ENCODE data around the gene ISG15.
"Not testable (repeated sequence)": the region's sequence is repeated elsewhere in the genome, so short reads cannot be mapped to it uniquely, and the experiment has no call there.

Gene ISG15

DNA sequence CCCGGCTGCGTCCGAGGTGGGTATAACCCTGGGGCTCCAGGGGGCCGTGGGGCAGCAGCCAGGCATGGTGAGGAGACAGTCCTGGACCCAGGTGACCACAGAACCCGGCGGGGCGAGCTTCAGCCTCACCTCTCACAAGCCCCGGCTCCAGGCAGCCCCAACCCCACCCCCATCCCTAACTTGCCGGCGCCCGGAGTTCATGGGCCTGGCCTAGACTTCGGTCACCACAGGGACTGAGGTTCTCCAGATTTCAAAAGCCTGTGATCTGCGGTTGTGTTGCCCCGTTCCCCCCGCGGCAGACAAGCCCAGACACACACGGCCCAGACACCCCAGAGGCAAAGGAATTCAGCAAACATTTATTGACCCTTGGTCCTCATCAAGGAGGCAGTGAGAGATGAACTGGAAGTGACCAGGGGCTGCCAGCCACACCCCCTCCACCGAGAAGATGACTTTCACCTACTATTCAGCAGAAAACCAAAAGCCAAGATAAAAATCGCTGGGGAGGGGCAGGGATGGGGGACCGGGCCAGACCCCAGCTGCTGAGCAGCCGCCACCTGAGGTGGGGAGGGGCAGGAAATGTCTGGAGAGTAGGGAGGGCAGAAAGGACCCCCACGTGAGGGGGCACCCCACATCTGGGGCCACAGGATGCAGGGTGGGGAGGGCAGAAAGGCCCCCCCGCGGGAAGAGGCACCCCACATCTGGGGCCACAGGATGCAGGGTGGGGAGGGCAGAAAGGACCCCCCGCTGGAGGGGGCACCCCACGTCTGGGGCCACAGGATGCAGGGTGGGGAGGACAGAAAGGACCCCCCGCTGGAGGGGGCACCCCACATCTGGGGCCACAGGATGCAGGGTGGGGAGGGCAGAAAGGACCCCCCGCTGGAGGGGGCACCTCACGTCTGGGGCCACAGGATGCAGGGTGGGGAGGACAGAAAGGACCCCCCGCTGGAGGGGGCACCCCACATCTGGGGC, 17.3 kb upstream of the ISG15 start:
- DNase-seq (ENCODE audit: low read depth): no peak

DNA sequence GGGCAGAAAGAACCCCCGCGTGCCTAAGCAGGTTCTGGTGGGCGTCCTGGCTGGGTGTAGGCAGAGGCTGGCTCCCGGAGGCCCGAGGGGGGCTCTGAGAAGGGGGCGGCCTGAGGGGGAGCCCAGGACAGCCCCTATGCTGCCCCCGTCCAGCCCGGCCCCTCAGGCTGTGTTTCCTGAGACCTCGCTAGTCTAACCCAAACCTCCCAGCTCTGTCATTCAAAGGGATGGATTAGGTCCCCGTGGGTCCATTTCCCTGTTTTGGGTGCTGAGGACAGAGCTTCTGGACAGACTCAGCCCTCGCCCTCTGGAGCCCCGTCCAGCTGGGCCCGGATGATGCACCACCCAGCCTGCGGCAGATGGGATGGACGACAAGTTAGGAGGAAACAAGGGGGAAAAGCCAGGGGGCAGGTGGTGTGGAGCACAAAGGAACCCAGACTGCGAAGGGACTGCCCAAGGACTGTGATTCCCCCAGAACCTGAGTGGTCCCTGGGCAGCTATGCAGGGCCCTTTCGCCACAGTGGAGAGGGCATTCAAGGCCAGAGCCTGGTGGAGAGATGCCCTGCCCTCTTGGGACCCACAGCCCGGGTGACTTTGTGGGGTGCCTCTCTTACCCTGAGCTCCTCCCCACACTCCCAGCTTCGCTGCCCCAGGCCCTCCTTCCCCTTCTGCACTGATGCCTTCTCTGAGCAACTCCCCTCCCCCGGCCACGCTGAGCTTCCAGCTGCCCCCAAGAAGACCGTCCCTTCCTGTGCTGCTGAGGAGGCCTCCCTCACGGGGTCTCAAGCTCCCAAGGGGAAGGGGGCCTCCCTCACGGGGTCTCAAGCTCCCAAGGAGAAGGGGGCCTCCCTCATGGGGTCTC, 16.2 kb upstream of the ISG15 start:
- DNase-seq (ENCODE audit: low read depth): no peak

DNA sequence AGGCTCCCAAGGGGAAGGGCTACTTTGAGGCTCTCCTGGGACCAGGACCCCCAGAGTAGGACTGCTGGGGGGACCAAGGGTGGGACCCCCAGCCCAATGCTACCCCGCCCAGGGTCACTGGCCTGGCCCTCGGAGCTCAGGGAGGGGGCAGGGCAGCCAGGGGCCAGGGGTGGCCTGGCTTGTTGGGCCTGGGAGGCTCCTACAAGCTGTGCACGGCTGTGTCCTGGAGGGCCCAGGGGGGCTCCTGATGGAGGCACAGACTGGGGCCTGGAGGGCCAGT, 15.6 kb upstream of the ISG15 start:
- DNase-seq (ENCODE audit: low read depth): no peak

DNA sequence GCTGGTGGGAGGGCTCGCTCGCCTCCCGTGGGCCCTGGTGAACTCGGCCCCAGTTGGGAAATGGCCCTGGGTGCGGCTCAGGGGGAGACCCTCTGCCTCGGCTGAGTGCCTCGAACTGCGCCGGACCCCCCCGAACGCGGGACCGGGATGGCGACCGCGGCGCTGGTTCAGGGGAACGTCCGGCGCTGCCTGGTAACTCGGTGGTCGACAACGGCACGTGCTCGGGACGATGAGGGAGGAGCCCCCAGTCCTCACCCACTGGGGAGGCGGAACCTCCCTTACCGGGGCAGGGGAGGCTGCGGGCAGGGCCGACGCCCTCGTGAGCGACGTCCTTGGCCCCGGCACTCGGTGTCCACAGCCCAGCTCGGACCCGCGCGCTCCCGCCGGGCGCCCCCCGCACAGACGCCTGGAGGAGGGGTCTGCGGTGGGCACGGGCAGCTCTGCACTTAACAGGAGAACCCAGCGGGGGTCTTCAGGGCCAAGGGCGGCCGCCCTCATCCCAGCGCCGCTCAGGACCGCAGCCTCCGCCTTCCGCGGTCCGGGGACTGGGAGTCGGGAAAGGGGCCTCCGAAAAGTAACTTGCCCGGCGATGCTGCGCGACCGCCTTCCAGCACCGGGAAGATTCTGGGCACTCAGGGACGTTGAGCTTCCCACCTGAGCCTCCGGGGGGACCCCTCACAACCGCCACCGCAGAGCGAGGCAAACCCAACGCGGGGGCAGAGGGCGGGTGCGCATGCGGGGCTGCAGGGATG, 15.1 kb upstream of the ISG15 start:
- DNase-seq (ENCODE audit: low read depth): no peak

DNA sequence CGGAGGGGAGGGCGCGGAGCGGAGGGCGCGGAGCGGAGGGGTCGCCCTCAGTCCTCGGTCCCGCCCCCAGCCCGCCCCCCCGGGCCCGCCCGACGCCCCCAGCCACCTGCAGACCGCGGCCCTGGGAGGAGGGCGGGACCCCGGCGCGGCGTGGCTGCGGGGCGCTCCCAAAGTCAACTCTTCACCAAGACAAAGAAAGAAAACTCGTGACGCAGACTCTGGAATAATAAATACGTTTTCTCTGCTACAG, 14.6 kb upstream of the ISG15 start:
- DNase-seq (ENCODE audit: low read depth): no peak

DNA sequence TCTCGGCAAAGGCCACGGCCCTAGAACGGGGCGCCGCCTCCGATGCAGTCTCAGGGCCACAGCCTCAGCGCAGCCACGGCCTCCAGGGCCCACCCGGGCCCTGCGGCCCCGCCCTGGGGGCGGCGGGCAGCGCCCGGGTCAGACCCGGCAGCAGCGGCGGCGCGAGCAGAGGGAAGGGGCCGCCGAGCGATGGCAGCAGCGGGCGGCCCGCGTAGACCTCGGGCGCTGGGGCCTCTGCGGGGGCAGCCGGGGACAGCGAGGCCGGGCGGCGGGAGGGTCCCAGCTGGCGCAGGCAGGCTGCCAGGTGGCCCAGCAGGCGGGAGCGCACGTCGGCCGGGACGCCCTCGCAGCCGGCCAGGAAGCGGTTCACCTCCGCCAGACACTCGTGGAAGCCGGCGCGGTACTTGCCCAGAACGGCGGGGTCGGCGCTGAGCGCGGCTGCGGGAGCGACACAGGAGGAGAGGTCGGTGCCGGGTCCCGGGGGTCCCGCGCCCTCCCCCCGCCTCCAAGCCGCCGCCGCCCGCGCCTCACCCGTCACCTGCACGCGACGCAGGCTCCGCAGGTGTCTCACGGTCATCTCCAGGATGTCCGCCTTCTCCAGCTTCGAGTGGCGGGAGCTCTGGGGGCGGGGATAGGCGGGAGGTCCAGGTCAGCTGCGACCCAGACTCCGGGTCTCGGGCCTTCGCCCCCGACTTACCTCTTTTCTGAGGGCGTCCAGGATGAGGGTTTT, 14.1 kb upstream of the ISG15 start:
- no peak for DNase-seq (ENCODE audit: low read depth)

DNA sequence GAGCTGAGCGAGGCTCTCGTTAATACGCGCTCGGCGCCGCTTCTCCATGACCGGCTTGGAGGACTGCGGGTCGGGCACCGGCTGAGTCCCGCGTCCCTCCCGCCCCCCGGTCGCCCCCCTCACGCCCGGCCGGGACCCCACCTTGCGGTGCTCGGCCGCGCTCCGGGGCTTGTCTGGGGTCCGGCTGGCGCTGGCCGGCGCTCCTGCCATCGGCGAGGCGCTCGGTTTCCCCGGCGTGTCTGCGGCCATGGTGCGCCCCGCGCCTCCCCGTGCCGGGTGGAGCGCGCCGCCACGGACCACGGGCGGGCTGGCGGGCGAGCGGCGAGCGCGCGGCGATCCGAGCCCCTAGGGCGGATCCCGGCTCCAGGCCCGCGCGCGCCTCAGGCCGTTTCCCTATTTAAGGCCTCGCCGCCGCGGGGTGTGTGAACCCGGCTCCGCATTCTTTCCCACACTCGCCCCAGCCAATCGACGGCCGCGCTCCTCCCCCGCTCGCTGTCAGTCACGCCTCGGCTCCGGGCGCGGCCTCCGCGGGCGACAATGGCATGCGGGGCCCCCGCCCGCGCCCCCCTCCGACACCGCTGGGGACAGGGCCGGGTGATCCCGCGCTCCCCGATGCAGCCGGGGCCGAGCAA, 13.5 kb upstream of the ISG15 start, which contains the start of gene HES4:
Gene HES4, minus strand, starts transcription at position 373 of the 632 bp plus-strand sequence. Its CDS starts 124 bp downstream, at position 249.
- no peak for DNase-seq (ENCODE audit: low read depth)

DNA sequence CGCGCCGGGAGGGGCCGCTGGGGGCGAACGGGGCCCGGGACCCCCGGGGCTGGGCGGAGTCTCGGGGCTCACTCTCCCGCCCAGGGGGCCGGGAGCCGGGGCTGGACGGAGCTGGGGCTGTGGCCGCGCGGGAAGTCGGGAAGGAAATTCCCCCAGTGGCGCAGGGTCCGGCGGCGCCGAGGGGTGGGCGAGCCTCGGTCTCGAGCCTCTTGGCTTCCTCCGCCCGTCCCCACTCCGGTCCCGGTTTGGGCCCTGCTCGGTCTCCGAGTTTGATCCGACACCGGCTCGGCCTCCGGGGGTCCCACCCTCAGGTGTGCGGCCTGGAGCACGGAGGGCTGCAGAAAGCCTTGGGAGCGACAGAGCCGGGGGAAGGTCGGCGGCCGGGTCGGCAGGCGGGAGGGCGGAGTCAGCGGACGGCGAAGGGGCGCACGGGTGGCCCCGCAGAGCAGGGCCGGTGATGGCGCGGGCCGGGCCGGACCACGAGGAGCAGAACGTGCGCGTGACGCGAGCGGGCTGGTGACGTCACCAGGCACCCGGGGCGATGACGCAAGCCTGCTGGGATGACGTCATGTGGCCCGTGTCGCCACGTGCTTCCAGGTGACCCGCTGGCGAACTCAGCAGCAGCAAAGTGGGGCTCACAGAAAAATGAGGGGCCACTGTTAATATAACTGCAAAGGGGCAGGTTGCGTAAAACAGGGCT, 12.8 kb upstream of the ISG15 start:
- DNase-seq (ENCODE audit: low read depth): peak; percentile 47

DNA sequence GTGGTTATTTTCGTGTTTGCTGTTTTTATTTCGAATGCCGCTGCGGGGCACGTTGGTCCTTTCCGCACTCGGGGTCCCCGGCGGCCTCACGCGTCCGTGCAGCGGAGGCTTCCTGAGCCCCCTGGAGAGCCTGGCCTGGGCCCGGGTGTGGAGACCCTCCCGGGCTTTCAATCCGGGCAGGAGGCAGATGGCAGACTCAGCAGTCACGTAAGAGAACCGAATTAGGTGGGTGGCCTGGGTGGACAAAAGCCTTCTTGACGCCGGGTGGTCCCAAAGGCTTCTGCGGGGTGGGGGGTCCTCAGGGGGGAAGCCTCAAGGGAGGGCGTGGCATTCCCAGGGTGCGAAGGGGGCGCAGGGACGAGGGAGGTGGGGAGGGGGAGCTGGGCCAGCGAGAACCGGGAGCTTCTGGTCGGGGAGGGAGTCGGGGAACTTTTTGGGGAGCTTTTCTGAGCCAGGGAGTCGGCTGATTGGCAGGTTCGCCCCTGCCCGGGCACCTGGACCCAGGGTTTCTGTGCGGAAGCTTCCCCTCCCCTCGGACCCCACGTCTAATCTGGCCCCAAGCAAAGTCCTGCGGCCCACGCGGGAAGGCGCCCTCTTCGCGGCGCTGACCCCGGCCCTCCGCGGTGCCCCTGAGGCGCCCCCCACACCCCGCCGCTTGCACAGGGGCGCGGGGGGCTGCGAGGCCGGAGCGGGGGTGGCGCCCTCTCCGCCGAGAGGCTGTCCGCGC, 12.1 kb upstream of the ISG15 start:
- DNase-seq (ENCODE audit: low read depth): no peak

DNA sequence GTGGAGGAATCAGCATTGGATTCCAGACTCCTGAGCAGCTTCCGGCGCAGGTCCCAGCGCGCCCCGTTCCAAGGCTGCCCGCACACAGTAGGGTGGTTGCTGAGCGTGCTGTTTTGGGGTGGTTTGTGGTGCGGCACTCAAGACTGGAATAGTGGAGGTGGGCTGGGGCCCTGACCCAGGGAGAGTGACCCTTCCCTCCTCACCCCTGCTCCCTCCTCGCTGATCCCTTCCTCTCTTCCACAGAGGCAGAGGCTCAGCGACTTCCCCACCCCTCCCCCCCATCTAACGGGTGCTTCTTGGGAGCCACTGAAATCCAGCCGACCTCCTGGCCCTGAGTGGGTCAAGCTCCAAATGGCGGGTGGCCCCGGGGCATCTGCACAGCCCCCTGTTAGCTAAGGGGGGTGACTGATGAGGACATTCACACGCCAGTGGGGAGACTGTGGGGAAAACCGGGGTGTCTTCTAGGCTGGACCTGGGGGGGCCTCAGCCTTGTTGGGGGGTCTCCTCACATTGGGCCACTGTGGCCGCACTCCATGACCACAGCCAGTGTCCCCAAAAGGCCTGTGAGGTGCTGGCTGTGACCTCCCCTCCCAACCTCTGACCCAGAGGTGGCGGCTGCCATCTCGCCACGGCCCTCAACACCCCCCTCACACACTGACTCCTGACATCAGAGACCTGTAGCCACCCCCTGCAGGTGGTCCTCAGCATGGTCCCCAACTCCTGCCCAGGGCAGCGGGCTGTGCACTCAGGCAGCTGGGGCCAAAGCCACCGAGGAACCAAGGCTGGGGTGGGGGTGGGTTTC, 9.5 kb upstream of the ISG15 start:
- no peak for DNase-seq (ENCODE audit: low read depth)

DNA sequence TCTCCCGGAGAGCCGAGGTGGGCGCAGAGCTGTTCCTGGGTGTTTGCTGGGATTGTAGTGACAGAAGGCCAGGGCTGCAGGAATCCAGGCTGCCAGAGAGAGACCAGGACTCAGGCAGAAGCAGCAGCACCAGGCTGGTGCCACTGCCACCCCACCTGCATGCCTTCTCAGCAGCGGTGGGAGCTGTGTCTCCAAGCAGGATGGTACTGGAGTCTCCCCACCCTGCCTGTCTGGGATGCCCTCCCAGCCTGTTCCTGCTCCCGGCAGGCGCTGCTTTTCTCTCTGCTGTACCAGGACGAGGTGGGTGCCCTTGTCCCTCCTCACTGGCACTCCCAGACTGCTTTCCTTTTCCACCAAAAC, 8.9 kb upstream of the ISG15 start:
- DNase-seq (ENCODE audit: low read depth): no peak

DNA sequence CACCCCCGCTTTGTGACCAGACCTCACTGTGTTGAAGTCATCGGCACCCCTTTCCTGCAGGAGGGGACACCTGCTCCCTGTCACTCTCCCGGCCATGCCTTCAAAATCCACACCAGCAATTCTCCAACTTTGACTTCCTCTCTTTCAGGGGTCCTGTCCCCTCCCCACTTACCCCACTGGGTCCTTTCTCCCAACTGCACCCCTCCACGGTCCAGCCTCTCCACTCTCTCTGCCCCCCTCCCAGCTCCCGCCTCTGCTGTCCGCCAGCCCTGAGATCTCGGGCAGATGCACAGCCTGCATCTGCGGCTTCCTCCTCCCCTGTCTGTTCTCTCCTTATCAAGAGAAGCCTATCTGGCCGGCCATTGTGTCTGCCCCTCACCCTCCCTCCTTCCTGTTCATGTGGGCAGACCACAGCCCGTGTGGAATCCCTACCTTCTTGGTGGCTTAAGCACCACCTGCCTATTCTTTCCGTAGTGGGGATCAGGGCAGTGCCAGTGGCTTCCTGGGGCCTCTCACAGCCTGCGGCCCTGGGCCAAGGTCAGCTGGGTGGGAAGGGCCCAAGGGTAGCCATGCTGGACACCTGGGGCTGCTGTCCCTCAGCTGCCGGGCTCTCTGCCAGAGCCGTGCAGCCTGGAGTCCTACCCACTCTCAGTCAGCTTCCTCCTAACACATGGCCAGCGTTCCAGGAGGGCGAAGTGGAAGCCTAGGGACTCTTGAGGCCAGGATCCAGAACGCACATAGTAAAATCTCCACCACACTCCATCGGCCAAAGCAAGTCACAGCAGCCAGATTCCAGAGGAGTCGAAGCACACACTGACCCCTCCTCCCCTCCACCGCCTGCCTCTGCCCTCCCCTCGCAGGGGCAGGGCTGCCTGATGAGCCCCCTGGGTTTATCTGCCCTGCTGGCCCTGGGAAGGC, 8.3 kb upstream of the ISG15 start:
- DNase-seq (ENCODE audit: low read depth): no peak

DNA sequence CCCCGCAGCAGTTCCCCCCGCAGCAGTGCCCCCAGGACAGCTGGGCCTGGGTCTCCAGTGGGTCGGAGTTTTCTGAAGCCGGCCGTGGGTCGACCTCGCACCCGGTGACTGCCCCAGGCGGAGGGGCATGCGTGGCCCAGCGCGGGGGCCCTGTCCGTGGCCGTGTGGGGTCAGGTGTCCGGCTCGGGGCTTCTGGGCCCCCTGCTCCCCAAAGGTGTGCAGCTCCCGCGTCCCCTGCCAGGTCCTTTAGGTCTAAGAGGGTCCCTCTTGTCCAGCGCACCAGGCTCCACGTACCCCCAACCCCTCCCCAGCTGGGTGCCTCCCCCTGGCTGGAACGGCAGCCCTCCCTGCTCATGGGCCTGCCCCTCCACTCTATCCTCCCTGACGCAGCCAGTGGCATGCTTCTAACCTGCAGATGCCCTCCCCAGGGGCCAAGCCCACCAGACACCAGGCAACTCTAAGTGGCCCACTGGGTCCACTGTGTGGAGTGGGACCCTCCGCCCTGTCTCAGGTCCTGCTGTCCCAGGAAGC, 7.5 kb upstream of the ISG15 start:
- no peak for DNase-seq (ENCODE audit: low read depth)

DNA sequence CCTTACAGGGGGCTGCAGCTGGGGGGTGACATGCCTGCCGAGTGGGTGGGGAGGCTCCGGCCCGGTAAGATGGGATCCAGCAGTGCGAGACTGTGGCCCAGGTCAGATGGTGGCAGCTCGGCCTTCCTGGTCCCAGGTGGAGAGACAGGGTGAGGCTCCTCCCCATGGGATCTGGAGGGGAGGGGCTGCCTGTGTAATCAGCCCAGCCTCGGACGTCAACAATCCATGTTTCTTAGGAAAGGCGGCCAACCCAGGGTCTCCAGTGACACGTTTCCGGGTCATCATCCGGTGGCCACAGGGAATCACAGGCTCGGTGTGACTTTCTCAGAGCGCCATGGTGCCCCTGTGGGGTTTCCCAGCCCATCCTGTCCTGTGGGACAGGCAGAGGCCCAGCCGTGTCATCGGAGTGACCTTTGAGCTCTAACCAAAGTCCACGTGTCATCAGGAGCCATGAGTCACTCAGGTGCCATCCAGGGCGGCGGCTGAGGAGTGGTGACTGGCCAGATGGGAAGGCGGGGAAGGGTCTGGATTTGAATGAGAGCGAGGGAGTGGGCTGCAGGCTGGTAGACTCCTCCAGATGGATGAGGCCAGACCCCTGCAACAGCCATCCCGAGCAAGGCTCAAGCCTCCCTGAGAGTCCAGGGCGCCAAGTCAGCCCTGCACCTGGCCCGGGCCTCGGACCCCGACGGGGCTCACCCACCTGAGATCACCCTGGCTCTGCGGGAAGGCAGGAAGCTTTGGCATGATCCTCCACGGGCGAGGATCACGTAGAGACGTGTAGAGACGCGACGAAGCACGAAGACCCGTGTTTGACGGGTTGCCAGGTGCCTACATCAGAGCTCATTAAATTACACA, 6.8 kb upstream of the ISG15 start:
- no peak for DNase-seq (ENCODE audit: low read depth)

DNA sequence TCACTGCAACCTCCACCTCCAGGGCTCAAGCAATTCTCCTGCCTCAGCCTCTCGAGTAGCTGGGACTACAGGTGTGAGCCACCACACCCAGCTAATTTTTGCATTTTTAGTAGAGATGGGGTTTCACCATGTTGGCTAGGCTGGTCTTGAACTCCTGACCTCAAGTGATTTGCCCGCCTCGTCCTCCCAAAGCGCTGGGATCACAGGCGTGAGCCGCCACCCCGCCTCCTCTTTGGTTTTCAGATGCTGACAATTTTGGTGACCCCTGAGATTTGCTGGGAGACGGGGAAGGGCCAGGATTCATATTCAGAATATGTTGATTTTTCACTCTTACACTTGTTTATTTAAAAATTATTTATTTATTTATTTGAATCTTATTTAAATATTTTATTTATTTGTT, 3.2 kb upstream of the ISG15 start:
- not testable (repeated sequence) for DNase-seq (ENCODE audit: low read depth)

DNA sequence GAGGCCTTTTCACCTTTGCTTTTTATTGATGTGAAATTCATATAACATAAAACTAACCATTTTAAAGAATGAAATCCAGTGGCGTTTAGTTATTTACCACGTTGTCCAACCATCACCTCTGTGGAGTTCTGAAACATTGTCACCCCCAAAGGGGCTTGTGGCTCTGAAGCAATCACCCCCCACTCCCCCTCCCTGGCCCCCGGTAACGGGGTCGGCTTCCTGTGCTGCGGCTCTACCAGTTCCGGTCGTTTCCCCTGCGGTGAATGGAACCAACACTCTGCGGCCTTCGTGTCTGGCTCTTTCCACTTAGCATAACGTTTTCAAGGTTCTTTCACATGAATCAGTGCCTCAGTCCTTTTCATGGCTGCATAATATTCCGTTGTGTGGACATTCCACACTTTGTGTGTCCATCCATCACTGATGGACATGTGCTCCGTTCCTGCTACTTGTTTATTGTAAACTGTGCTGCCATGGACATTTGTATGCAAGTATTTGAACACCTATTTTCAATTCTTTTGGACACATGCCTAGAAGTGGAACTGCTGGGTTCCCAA, 1.8 kb upstream of the ISG15 start:
- no peak for DNase-seq (ENCODE audit: low read depth)

DNA sequence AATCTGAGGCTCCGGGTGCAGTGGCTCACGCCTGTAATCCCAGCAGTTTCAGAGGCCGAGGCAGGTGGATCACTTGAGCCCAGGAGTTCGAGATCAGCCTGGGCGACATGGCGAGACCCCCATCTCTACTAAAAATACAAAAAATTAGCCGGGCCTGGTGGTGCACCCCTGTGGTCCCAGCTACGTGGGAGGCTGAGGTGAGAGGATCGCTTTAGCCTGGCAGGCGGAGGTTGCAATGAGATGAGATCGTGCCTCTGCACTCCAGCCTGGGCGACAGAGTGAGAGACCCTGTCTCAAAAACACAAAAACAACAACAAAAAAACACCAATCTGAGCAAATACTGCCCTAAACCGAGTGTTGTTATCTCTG, 577 bp upstream of the ISG15 start:
- not testable (repeated sequence) for DNase-seq (ENCODE audit: low read depth)

Measured in stimulated activated CD8-positive, alpha-beta memory T cell treated with anti-CD3 and anti-CD28 coated beads, Interleukin-7, amount 100 ng/mL, for 24 hours (primary cell).